Activated T-cell treated with anti-CD3 and anti-CD28 coated beads, Interleukin-2, amount 50 U/mL, for 72 hours (primary cell): Measurements from ENCODE around the gene FANCG. TPM values are rescaled to one million over a fixed set of nuclear protein-coding genes. Genes with fewer than 3 reads are reported as not detected.
A peak's percentile ranks its signal among the peaks of the same experiment; 100 is the strongest.

Experiments
- ATAC-seq, 2 donors: fragments of 150-1000 bp; cut with Tn5 transposase; replicated peaks in 1 of 2; 2 replicates each; pipeline ENCODE4 v1.10.0; 2021; ENCODE audit warnings: moderate library complexity in 2 of 2, mild to moderate bottlenecking in 1 of 2
- DNase-seq, 2 donors: peaks; one replicate each; pipeline ENCODE4 v3.0.0; 2021 to 2022; ENCODE audit warnings: mixed read lengths in 1 of 2
- H3K27ac Mint-ChIP-seq: one replicate; pipeline ENCODE4 v1.8.0; 2022; ENCODE audit warnings: mild to moderate bottlenecking, moderate library complexity, mixed read lengths
- H3K27me3 Mint-ChIP-seq: one replicate; pipeline ENCODE4 v1.8.0; 2022; ENCODE audit warnings: low read depth, mixed read lengths
- H3K36me3 Mint-ChIP-seq, 2 donors: one replicate each; pipeline ENCODE4 v1.8.0; 2022; ENCODE audit warnings: mixed read lengths in 2 of 2, mild to moderate bottlenecking in 1 of 2; ENCODE audit not compliant: insufficient read depth in 2 of 2
- H3K4me1 Mint-ChIP-seq: one replicate; pipeline ENCODE4 v1.8.0; 2022; ENCODE audit warnings: low read depth, mixed read lengths
- H3K4me3 Mint-ChIP-seq, 2 donors: one replicate each; pipeline ENCODE4 v1.8.0; 2022; ENCODE audit warnings: mild to moderate bottlenecking in 2 of 2, mixed read lengths in 2 of 2, moderate library complexity in 2 of 2
- H3K9me3 Mint-ChIP-seq, 2 donors: one replicate each; pipeline ENCODE4 v1.8.0; 2022; ENCODE audit warnings: mixed read lengths in 2 of 2
- total RNA-seq, 2 donors: library from RNA; stranded (reverse); gene quantifications; one replicate each; pipeline ENCODE4 v1.2.3, GENCODE V29; 2022

The FANCG gene
- total RNA-seq, 2 donors from 2014 or later, result 94.8 to 116 TPM

DNA sequence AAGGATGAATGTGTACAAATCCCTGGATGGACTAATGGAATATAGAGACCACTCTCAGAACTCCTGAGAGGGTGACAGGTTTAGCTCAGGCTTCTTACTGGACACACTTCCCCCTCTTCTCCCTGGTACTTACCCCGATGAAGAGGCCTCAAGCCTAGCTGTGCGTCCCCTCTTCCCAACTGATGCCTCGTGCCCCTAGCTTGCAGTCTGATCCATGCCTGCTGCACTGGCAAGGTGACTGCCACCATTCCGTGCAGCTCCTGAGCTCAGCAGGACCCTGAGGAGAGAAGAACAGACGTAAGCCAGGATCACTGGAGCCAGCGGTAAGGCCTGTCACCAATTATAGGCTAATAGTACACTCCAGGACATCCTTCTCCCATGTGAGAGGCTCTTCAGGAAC lies 28.7 kb upstream of the FANCG start:
- H3K4me1 Mint-ChIP-seq, result peaks cover 34% of the 10 kb centered on the region
- peaks cover 0 to 1% of the 10 kb centered on the region in 2 donors for H3K36me3 Mint-ChIP-seq
- H3K9me3 Mint-ChIP-seq, result no peaks in the 10 kb centered on the region
- ATAC-seq, result no peak
- no peaks in the 10 kb centered on the region for H3K27me3 Mint-ChIP-seq
- no peak overlapping the region for H3K4me3 Mint-ChIP-seq
- H3K27ac Mint-ChIP-seq, result no peak overlapping the region
- DNase-seq, result no peak

DNA sequence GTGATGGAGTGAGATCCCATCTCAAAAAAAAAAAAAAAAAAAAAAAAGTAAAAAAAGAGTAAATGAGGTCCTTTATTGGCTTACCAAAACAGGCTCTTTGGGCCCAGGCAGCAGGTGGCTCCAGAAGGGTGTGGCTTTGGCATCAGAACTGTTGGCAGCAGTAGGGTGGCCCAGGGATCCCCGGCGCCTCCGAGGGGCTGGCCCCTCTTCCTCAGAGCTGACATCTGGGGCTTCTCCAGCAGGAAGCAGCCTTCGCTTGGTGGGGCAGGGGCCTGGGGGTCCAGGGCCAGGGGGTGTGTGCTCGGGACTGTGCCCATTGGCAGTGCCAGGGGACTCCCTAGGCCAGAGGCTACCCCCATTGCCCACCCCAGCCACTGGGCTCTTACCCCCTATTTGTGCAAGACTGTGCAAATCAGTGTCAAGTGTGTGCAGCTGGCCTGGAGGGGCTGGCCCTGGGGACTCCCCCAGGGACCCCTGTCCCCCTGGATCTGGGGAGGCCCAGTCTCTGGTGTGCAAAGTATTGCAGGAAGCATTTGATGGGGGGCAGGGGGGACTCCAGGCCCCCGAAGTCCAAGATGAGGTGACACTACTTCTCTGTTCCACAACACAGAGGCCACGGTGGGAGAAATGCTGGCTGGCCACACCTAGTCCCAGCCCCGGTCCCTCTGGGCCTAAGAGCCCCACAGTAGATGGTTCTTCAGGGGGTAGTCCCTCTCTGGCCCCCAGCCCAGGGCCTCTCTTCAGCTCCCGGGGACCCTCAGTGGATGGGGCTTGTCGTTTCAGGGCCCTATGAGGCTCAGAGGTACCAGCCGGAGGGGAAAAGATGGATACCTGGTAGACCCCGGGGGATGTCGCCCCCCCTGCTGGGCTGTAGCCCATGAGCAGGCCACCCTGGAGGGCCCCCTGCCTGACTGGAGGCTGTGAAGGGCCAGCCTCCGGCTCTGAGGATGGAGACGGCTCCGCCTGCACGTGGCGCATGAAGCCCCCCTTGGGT lies 27.9 kb upstream of the FANCG start:
- H3K4me3 Mint-ChIP-seq, result no peak overlapping the region
- H3K27me3 Mint-ChIP-seq, result no peaks in the 10 kb centered on the region
- ATAC-seq (no peak), DNase-seq (no peak)
- peaks cover 36% of the 10 kb centered on the region for H3K4me1 Mint-ChIP-seq
- H3K9me3 Mint-ChIP-seq, result no peaks in the 10 kb centered on the region
- H3K27ac Mint-ChIP-seq, result no peak overlapping the region
- H3K36me3 Mint-ChIP-seq, result peaks cover 3 to 4% of the 10 kb centered on the region in 2 donors

GRCh38 chr9:35106343-35106730 lies 26.6 kb upstream of the FANCG start:
- H3K27ac Mint-ChIP-seq, result no peak overlapping the region
- ATAC-seq, result no peak
- H3K36me3 Mint-ChIP-seq, result peaks cover 4 to 6% of the 10 kb centered on the region in 2 donors
- no peak overlapping the region for H3K4me3 Mint-ChIP-seq
- H3K27me3 Mint-ChIP-seq, result no peaks in the 10 kb centered on the region
- no peak for DNase-seq
- H3K4me1 Mint-ChIP-seq, result peaks cover 36% of the 10 kb centered on the region
- no peaks in the 10 kb centered on the region for H3K9me3 Mint-ChIP-seq

GRCh38 chr9:35105571-35106342 lies 26.0 kb upstream of the FANCG start:
- DNase-seq (no peak), ATAC-seq (no peak)
- no peak overlapping the region for H3K27ac Mint-ChIP-seq
- H3K27me3 Mint-ChIP-seq, result no peaks in the 10 kb centered on the region
- H3K9me3 Mint-ChIP-seq, result no peaks in the 10 kb centered on the region
- H3K36me3 Mint-ChIP-seq, result peaks cover 6 to 7% of the 10 kb centered on the region in 2 donors
- H3K4me3 Mint-ChIP-seq, result no peak overlapping the region
- peaks cover 38% of the 10 kb centered on the region for H3K4me1 Mint-ChIP-seq

GRCh38 chr9:35105126-35105525 lies 25.4 kb upstream of the FANCG start:
- no peak for DNase-seq
- ATAC-seq, result no peak
- H3K4me3 Mint-ChIP-seq, result no peak overlapping the region
- no peak overlapping the region for H3K27ac Mint-ChIP-seq
- H3K9me3 Mint-ChIP-seq, result no peaks in the 10 kb centered on the region
- no peaks in the 10 kb centered on the region for H3K27me3 Mint-ChIP-seq
- peaks cover 6 to 7% of the 10 kb centered on the region in 2 donors for H3K36me3 Mint-ChIP-seq
- peaks cover 37% of the 10 kb centered on the region for H3K4me1 Mint-ChIP-seq

GRCh38 chr9:35104586-35104985 lies 24.8 kb upstream of the FANCG start:
- no peak for ATAC-seq
- Mint-ChIP-seq H3K36me3 (peaks cover 6 to 7% of the 10 kb centered on the region in 2 donors), H3K4me3 (no peak overlapping the region), H3K27me3 (no peaks in the 10 kb centered on the region), H3K4me1 (peaks cover 40% of the 10 kb centered on the region), H3K27ac (no peak overlapping the region), H3K9me3 (no peaks in the 10 kb centered on the region)
- no peak for DNase-seq

DNA sequence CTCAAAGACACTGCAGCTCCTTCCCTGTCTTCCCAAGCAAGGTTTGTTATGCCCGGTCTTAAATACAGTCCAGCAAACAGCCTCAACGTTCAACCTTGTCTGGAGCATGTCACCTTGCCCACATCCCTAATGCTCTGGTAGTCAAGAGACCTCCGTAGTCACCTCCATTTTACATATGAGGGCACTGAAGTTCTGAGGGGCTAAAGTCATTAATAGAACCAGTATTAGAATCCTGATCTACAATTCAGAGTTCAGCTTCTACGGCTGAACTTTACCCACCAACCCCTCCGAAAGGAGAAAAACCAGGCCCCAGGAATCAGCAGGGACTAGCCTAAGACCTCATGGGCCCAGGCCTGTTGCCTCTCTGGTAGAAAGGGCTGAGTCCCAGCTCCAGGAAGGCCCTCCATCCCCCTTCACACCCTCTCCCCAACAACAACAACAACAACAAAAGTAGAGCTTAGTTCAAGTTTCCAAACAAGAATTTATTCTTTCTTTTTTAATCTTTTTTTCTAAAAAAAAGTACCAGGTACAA lies 24.0 kb upstream of the FANCG start:
- Mint-ChIP-seq H3K4me3 (peak overlapping the region; percentile 98 to 99), H3K9me3 (no peaks in the 10 kb centered on the region), H3K27me3 (no peaks in the 10 kb centered on the region), H3K36me3 (peaks cover 6 to 9% of the 10 kb centered on the region in 2 donors), H3K27ac (peak overlapping the region; percentile 73), H3K4me1 (peaks cover 43% of the 10 kb centered on the region)
- no peak for DNase-seq
- ATAC-seq, result no peak

- Mint-ChIP-seq H3K27ac (peak within 1 kb of the TSS; percentile 73), H3K27me3 (no peaks in the 10 kb centered on the region), H3K4me3 (peak within 1 kb of the TSS; percentile 98 to 99), H3K9me3 (no peaks in the 10 kb centered on the region), H3K36me3 (peaks cover 6 to 9% of the 10 kb centered on the region in 2 donors), H3K4me1 (peaks cover 44% of the 10 kb centered on the region)
- DNase-seq (peak; percentile 90 to 94), ATAC-seq (peak; percentile 99 to 100)
These were observed 23.3 kb upstream of the FANCG start, which contains the start of gene STOML2 for GRCh38 chr9:35102769-35103659. Gene STOML2, minus strand, starts transcription at chr9:35103131. Its CDS starts 37 bp downstream, at chr9:35103094.

DNA sequence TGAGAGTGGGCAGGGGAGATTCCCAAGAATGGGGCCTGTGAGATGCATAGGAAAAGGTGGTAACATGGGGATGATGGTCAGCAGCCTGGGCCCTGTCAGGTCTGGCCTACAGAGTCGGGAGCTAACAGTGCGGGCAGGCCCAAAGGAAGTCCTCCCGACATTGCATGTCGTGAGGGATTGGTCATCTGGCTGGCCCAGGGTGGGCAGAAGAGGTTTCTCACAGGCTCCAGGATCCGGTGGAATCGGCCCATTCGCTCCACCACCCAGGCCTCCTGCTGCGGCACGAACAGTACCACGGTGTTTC lies 22.7 kb upstream of the FANCG start:
- peaks cover 50% of the 10 kb centered on the region for H3K4me1 Mint-ChIP-seq
- peak overlapping the region; percentile 98 to 99 for H3K4me3 Mint-ChIP-seq
- DNase-seq (peak in 1 of 2 donors; percentile 13), ATAC-seq (no peak)
- peaks cover 6 to 9% of the 10 kb centered on the region in 2 donors for H3K36me3 Mint-ChIP-seq
- peak overlapping the region; percentile 73 for H3K27ac Mint-ChIP-seq
- no peaks in the 10 kb centered on the region for H3K27me3 Mint-ChIP-seq
- no peaks in the 10 kb centered on the region for H3K9me3 Mint-ChIP-seq

- ATAC-seq (no peak), DNase-seq (no peak)
- H3K9me3 Mint-ChIP-seq, result no peaks in the 10 kb centered on the region
- no peak overlapping the region for H3K27ac Mint-ChIP-seq
- H3K27me3 Mint-ChIP-seq, result no peaks in the 10 kb centered on the region
- peaks cover 3 to 8% of the 10 kb centered on the region in 2 donors for H3K36me3 Mint-ChIP-seq
- peaks cover 68% of the 10 kb centered on the region for H3K4me1 Mint-ChIP-seq
- peak overlapping the region; percentile 31 to 44 for H3K4me3 Mint-ChIP-seq
These were observed 17.8 kb upstream of the FANCG start for GRCh38 chr9:35097573-35097972.

GRCh38 chr9:35096035-35096849 lies 16.5 kb upstream of the FANCG start, which contains the start of gene PIGO:
Gene PIGO, minus strand, starts transcription at chr9:35096591. Its CDS starts 1,026 bp downstream, at chr9:35095565.
- Mint-ChIP-seq H3K9me3 (no peaks in the 10 kb centered on the region), H3K27ac (peak within 1 kb of the TSS; percentile 80), H3K4me3 (peak within 1 kb of the TSS; percentile 90), H3K36me3 (peaks cover 0 to 8% of the 10 kb centered on the region in 2 donors), H3K27me3 (no peaks in the 10 kb centered on the region), H3K4me1 (peaks cover 55% of the 10 kb centered on the region)
- ATAC-seq, result peak; percentile 95 to 96
- peak; percentile 92 to 94 for DNase-seq
